Fibroblast of pulmonary artery (primary cell): ENCODE measurements around the gene SCML1.

Experiments
- DNase-seq: peaks from one replicate; pipeline ENCODE4 v3.0.0-alpha.2; 2010; ENCODE audit warnings: low read depth
- H3K4me3 ChIP-seq: replicated peaks from 2 replicates; pipeline ENCODE4 v1.5.1; 2011; ENCODE audit warnings: low read depth, mild to moderate bottlenecking, control low read depth, low read length, moderate library complexity
- CTCF ChIP-seq: IDR thresholded peaks from 2 replicates; pipeline ENCODE4 v1.5.1; 2011; ENCODE audit warnings: mild to moderate bottlenecking, control low read depth, low read length, inconsistent platforms; ENCODE audit errors: missing control alignments

The SCML1 gene

GRCh38 chrX:17788439-17788838 is 51.1 kb downstream of the SCML1 start:
- TF ChIP-seq CTCF = peak; percentile 55
- peak; percentile 29 for DNase-seq
- no peak overlapping the region for H3K4me3 ChIP-seq

GRCh38 chrX:17788956-17789562 is 51.8 kb downstream of the SCML1 start:
- H3K4me3 ChIP-seq = no peak overlapping the region
- no peak for DNase-seq
- TF ChIP-seq CTCF = no peak

- no peak for TF ChIP-seq CTCF
- DNase-seq = no peak
- H3K4me3 ChIP-seq = no peak overlapping the region
Observed at GRCh38 chrX:17792826-17793225, 55.5 kb downstream of the SCML1 start.

- DNase-seq = no peak
- TF ChIP-seq CTCF = no peak
- no peak overlapping the region for H3K4me3 ChIP-seq
Observed at GRCh38 chrX:17798921-17799320, 61.6 kb downstream of the SCML1 start.

- no peak for DNase-seq
- no peak overlapping the region for H3K4me3 ChIP-seq
Observed at GRCh38 chrX:17801431-17801830, 64.1 kb downstream of the SCML1 start.

GRCh38 chrX:17802756-17803155 is 65.5 kb downstream of the SCML1 start:
- no peak overlapping the region for H3K4me3 ChIP-seq
- TF ChIP-seq CTCF = no peak
- DNase-seq = no peak

More at GRCh38 chrX:17801431-17801830, 64.1 kb downstream of the SCML1 start:
- no peak for TF ChIP-seq CTCF

- no peak overlapping the region for H3K4me3 ChIP-seq
- no peak for DNase-seq
- TF ChIP-seq CTCF = no peak
Observed at GRCh38 chrX:17803449-17803848, 66.2 kb downstream of the SCML1 start.
